ENCODE results near the gene GAS2. TPM values are rescaled to one million over a fixed set of nuclear protein-coding genes. Genes with fewer than 3 reads are reported as not detected.
"Not testable (repeated sequence)": the region's sequence is repeated elsewhere in the genome, so short reads cannot be mapped to it uniquely, and the experiment has no call there.

Gene GAS2
- total RNA-seq, 2 experiments from 2014 or later: 0.89 to 1.5 TPM

GRCh38 chr11:22641559-22641958, 24.9 kb upstream of the GAS2 start:
- Mint-ChIP-seq H3K27ac (no peak overlapping the region), H3K4me1 (ENCODE audit: low read depth) (no peaks in the 10 kb centered on the region), H3K36me3 (ENCODE audit: low read depth) (no peaks in the 10 kb centered on the region), H3K27me3 (ENCODE audit: low read depth) (no peaks in the 10 kb centered on the region), H3K4me3 (no peak overlapping the region), H3K9me3 (ENCODE audit: insufficient read depth) (no peaks in the 10 kb centered on the region)
- POLR2A ChIA-PET: no interaction called here
- CTCF ChIA-PET: no interaction called here
- ATAC-seq: no peak
- DNase-seq: no peak

GRCh38 chr11:22652346-22652745, 14.1 kb upstream of the GAS2 start:
- H3K9me3 Mint-ChIP-seq (ENCODE audit: insufficient read depth); H3K36me3 Mint-ChIP-seq (ENCODE audit: low read depth); DNase-seq; H3K4me3 Mint-ChIP-seq; ATAC-seq; H3K27me3 Mint-ChIP-seq (ENCODE audit: low read depth); CTCF ChIA-PET; H3K4me1 Mint-ChIP-seq (ENCODE audit: low read depth); POLR2A ChIA-PET; H3K27ac Mint-ChIP-seq: not testable (repeated sequence)

GRCh38 chr11:22656130-22656529, 10.3 kb upstream of the GAS2 start:
- CTCF ChIA-PET: interaction anchor here (1.7 kb wide), 1 partner anchor 173 kb away, joined by 6 read pairs; the partner anchor contains the start of gene SVIP
- Mint-ChIP-seq H3K36me3 (ENCODE audit: low read depth) (no peaks in the 10 kb centered on the region), H3K9me3 (ENCODE audit: insufficient read depth) (no peaks in the 10 kb centered on the region), H3K27me3 (ENCODE audit: low read depth) (peaks cover 5% of the 10 kb centered on the region), H3K4me3 (no peak overlapping the region), H3K4me1 (ENCODE audit: low read depth) (peaks cover 12% of the 10 kb centered on the region), H3K27ac (no peak overlapping the region)
- DNase-seq (no peak), ATAC-seq (no peak)
- POLR2A ChIA-PET: no interaction called here

- H3K27me3 Mint-ChIP-seq (ENCODE audit: low read depth): peaks cover 5% of the 10 kb centered on the region
- POLR2A ChIA-PET: interaction anchor here (2.1 kb wide), 1 partner anchor 172 kb away, joined by 6 read pairs; the partner anchor contains the start of gene SVIP
- no peaks in the 10 kb centered on the region for H3K9me3 Mint-ChIP-seq (ENCODE audit: insufficient read depth)
- DNase-seq (no peak), ATAC-seq (peak; percentile 81)
- no peak overlapping the region for H3K4me3 Mint-ChIP-seq
- no peaks in the 10 kb centered on the region for H3K36me3 Mint-ChIP-seq (ENCODE audit: low read depth)
- CTCF ChIA-PET: interaction anchor here (0.8 to 1.7 kb wide), 6 partner anchors 8 to 172 kb away, joined by 3 to 6 read pairs (median 3); partner anchors contain the start of gene SVIP
- H3K27ac Mint-ChIP-seq: peak overlapping the region; percentile 21
- peaks cover 12% of the 10 kb centered on the region for H3K4me1 Mint-ChIP-seq (ENCODE audit: low read depth)
These were observed 9.2 kb upstream of the GAS2 start for GRCh38 chr11:22657101-22657694.

- DNase-seq: no peak
- Mint-ChIP-seq H3K36me3 (ENCODE audit: low read depth) (no peaks in the 10 kb centered on the region), H3K4me3 (no peak overlapping the region), H3K27ac (no peak overlapping the region), H3K27me3 (ENCODE audit: low read depth) (peaks cover 12% of the 10 kb centered on the region), H3K9me3 (ENCODE audit: insufficient read depth) (no peaks in the 10 kb centered on the region), H3K4me1 (ENCODE audit: low read depth) (peaks cover 12% of the 10 kb centered on the region)
- ATAC-seq: no peak
- POLR2A ChIA-PET: no interaction called here
- CTCF ChIA-PET: no interaction called here
These were observed 6.6 kb upstream of the GAS2 start for GRCh38 chr11:22659783-22660182.

GRCh38 chr11:22666688-22667439, 453 bp downstream of the GAS2 start:
- ChIA-PET POLR2A (no interaction called here), CTCF (interaction anchor here (1.2 kb wide), 1 partner anchor 121 kb away, joined by 3 read pairs; no protein-coding TSS in a partner anchor)
- H3K27ac Mint-ChIP-seq: no peak overlapping the region
- H3K9me3 Mint-ChIP-seq (ENCODE audit: insufficient read depth): no peaks in the 10 kb centered on the region
- H3K36me3 Mint-ChIP-seq (ENCODE audit: low read depth): no peaks in the 10 kb centered on the region
- ATAC-seq: peak; percentile 67
- peak overlapping the region; percentile 52 for H3K4me3 Mint-ChIP-seq
- peaks cover 43% of the 10 kb centered on the region for H3K27me3 Mint-ChIP-seq (ENCODE audit: low read depth)
- no peak for DNase-seq
- peaks cover 5% of the 10 kb centered on the region for H3K4me1 Mint-ChIP-seq (ENCODE audit: low read depth)

- ChIA-PET POLR2A (no interaction called here), CTCF (no interaction called here)
- Mint-ChIP-seq H3K27me3 (ENCODE audit: low read depth) (peaks cover 39% of the 10 kb centered on the region), H3K4me1 (ENCODE audit: low read depth) (peaks cover 5% of the 10 kb centered on the region), H3K4me3 (no peak overlapping the region), H3K9me3 (ENCODE audit: insufficient read depth) (no peaks in the 10 kb centered on the region), H3K36me3 (ENCODE audit: low read depth) (no peaks in the 10 kb centered on the region), H3K27ac (no peak overlapping the region)
- DNase-seq (no peak), ATAC-seq (no peak)
These were observed 1.8 kb downstream of the GAS2 start for GRCh38 chr11:22668005-22668796.

- ChIA-PET POLR2A (no interaction called here), CTCF (no interaction called here)
- Mint-ChIP-seq H3K4me3 (no peak overlapping the region), H3K9me3 (ENCODE audit: insufficient read depth) (no peaks in the 10 kb centered on the region), H3K27ac (no peak overlapping the region), H3K4me1 (ENCODE audit: low read depth) (peaks cover 5% of the 10 kb centered on the region), H3K27me3 (ENCODE audit: low read depth) (peaks cover 38% of the 10 kb centered on the region), H3K36me3 (ENCODE audit: low read depth) (no peaks in the 10 kb centered on the region)
- DNase-seq: no peak
- ATAC-seq: no peak
These were observed 3.0 kb downstream of the GAS2 start for GRCh38 chr11:22669368-22669767.

- Mint-ChIP-seq H3K36me3 (ENCODE audit: low read depth) (no peaks in the 10 kb centered on the region), H3K4me3 (no peak overlapping the region), H3K27me3 (ENCODE audit: low read depth) (peaks cover 31% of the 10 kb centered on the region), H3K4me1 (ENCODE audit: low read depth) (peaks cover 5% of the 10 kb centered on the region), H3K9me3 (ENCODE audit: insufficient read depth) (no peaks in the 10 kb centered on the region), H3K27ac (no peak overlapping the region)
- DNase-seq (no peak), ATAC-seq (no peak)
- CTCF ChIA-PET: interaction anchor here (0.9 to 2.3 kb wide), 5 partner anchors 13 to 117 kb away, joined by 3 to 11 read pairs (median 3); no protein-coding TSS in a partner anchor
- POLR2A ChIA-PET: no interaction called here
These were observed 4.4 kb downstream of the GAS2 start for GRCh38 chr11:22670830-22671229.

- ChIA-PET POLR2A (no interaction called here), CTCF (interaction anchor here (0.9 to 2.3 kb wide), 3 partner anchors 17 to 116 kb away, joined by 3 to 11 read pairs (median 3); no protein-coding TSS in a partner anchor)
- Mint-ChIP-seq H3K4me1 (ENCODE audit: low read depth) (peaks cover 2% of the 10 kb centered on the region), H3K27ac (no peak overlapping the region), H3K4me3 (no peak overlapping the region), H3K9me3 (ENCODE audit: insufficient read depth) (no peaks in the 10 kb centered on the region), H3K36me3 (ENCODE audit: low read depth) (no peaks in the 10 kb centered on the region), H3K27me3 (ENCODE audit: low read depth) (peaks cover 24% of the 10 kb centered on the region)
- ATAC-seq (no peak), DNase-seq (no peak)
These were observed 5.3 kb downstream of the GAS2 start for GRCh38 chr11:22671751-22672150.

GRCh38 chr11:22674470-22675439, 8.3 kb downstream of the GAS2 start:
- CTCF ChIA-PET: no interaction called here
- no peak overlapping the region for H3K27ac Mint-ChIP-seq
- no peaks in the 10 kb centered on the region for H3K9me3 Mint-ChIP-seq (ENCODE audit: insufficient read depth)
- no peak overlapping the region for H3K4me3 Mint-ChIP-seq
- no peaks in the 10 kb centered on the region for H3K36me3 Mint-ChIP-seq (ENCODE audit: low read depth)
- DNase-seq: no peak
- no peak for ATAC-seq
- no peaks in the 10 kb centered on the region for H3K4me1 Mint-ChIP-seq (ENCODE audit: low read depth)
- POLR2A ChIA-PET: no interaction called here
- H3K27me3 Mint-ChIP-seq (ENCODE audit: low read depth): peaks cover 7% of the 10 kb centered on the region

Measured in activated CD8-positive, alpha-beta T cell treated with anti-CD3 and anti-CD28 coated beads, Interleukin-2, amount 10 ng/mL, durations not matched to agents 7 days and 5 days (primary cell).